ENCODE measurements around the gene FMN1.

- TF ChIP-seq REST (IDR thresholded peaks at IDR 0.05; ENCODE audit: borderline replicate concordance), result no peak
- no peak for TF ChIP-seq EZH2 (IDR thresholded peaks at IDR 0.05; ENCODE audit: borderline replicate concordance, insufficient read depth, low read length, poor library complexity, severe bottlenecking)
- TF ChIP-seq CTCF (IDR thresholded peaks at IDR 0.05; ENCODE audit: poor library complexity, severe bottlenecking), result no peak
- no peak for TF ChIP-seq SMC3 (conservative IDR thresholded peaks at IDR 0.05; ENCODE audit: poor library complexity)
Measured at GRCh38 chr15:32732574-32733157, 461.8 kb downstream of the FMN1 start.
